Measurements from ENCODE around the gene IMP4.

Gene IMP4

DNA sequence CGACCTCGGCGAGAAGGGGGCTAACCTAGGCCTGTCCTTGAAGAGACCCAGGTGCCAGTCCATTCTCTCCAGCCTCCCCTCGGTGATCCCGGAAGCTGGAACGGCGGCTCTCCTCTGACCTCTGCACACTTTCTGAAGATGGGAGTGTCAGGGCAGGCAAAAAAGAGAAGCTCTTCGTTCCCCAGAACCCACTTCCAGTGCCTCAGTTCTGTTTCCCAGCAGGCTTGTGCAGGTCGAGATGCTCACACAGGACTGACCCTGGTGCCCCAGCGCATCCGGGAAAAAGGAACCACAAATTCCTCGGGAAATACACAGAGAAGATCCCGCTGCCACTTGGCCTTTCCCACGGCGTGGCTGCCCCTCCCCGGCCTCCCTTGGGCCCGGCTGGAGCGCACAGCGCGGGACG, 12.5 kb downstream of the IMP4 start:
- peaks cover 11 to 13% of the 10 kb centered on the region in 2 donors for H3K4me1 Mint-ChIP-seq (ENCODE audit: low read depth in 2 of 2)
- ATAC-seq (replicated peaks) = no peak
- H3K9me3 Mint-ChIP-seq = no peaks in the 10 kb centered on the region
- peak overlapping the region in 1 of 2 donors; percentile 38 for H3K27ac Mint-ChIP-seq
- no peaks in the 10 kb centered on the region for H3K36me3 Mint-ChIP-seq (ENCODE audit: insufficient read depth)
- DNase-seq = no peak
- no peaks in the 10 kb centered on the region for H3K27me3 Mint-ChIP-seq
- peak overlapping the region; percentile 80 for H3K4me3 Mint-ChIP-seq

- peak; percentile 44 to 53 (median 47) for DNase-seq
Measured at GRCh38 chr2:130355578-130356431, 13.1 kb downstream of the IMP4 start, which contains the start of gene PTPN18. PTPN18 (plus strand) TSS chr2:130356056; CDS start chr2:130356108, 52 bp downstream.

DNA sequence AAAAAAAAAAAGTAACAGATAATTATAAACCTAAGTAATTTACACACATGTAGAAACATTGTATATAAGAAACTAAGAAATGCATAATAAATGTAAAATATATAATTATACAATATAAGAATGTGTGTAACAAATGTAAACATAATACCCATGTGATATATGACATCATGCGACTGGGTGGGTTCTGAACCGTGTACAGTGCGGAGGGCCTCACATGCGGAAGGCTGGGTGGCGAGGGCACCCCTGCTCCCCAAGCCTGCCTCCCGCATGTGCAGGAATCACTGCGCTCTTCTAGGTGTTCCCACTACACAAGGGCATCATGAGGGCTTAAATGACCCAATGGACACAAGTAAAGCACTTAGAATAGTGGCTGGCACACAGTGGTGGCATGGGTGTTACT, 15.2 kb downstream of the IMP4 start:
- Mint-ChIP-seq H3K4me3 (no peak overlapping the region), H3K27ac (no peak overlapping the region), H3K27me3 (no peaks in the 10 kb centered on the region), H3K36me3 (ENCODE audit: insufficient read depth) (no peaks in the 10 kb centered on the region), H3K9me3 (no peaks in the 10 kb centered on the region), H3K4me1 (ENCODE audit: low read depth in 2 of 2) (peaks cover 11 to 13% of the 10 kb centered on the region in 2 donors)
- no peak for DNase-seq
- no peak for ATAC-seq (replicated peaks)

More at GRCh38 chr2:130355578-130356431, 13.1 kb downstream of the IMP4 start, which contains the start of gene PTPN18:
- Mint-ChIP-seq H3K4me3 (peak within 1 kb of the TSS; percentile 80), H3K4me1 (ENCODE audit: low read depth in 2 of 2) (peaks cover 11 to 13% of the 10 kb centered on the region in 2 donors), H3K36me3 (ENCODE audit: insufficient read depth) (no peaks in the 10 kb centered on the region), H3K9me3 (no peaks in the 10 kb centered on the region), H3K27me3 (no peaks in the 10 kb centered on the region), H3K27ac (peak within 1 kb of the TSS in 1 of 2 donors; percentile 60)
- ATAC-seq (replicated peaks) = peak; percentile 87

DNA sequence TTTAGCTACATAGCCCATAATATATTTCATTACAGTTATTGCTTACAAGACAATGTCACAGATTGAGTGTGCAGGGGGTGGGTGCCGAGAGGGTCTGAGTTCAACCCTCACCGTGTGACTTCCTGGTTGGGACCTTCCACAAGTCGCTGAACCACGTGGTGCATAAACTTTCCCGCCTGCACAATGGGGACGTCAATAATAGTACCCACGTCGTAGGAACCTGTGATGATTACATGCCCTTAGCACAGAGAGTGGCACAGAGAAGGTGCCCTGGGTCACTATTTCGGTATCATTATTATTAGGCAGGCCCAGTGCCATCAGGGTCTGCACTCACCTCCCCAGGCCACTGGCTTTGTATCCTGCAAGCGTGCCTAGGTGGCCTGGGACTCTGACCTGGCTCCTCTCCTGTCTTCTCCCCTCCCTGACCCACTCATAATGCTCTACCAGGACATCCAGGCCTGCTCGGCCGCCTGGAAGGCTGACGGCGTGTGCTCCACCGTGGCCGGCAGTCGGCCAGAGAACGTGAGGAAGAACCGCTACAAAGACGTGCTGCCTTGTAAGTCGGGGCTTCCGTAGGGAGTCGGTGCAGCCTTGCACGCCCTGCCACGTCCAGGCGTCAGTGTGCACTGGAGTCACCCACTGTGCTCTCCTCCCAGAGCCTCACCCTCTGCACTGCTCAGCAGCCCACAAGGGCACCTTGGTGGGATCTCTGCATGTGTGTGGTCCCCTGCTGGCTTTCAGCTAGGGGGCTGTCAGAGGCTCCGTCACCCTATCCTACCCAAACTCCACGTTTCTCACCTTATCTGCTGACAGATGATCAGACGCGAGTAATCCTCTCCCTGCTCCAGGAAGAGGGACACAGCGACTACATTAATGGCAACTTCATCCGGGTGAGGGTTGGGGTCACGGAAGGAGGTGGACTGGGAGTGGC, 16.0 kb downstream of the IMP4 start:
- no peak for DNase-seq
- H3K4me1 Mint-ChIP-seq (ENCODE audit: low read depth in 2 of 2) = peaks cover 11 to 13% of the 10 kb centered on the region in 2 donors
- H3K27me3 Mint-ChIP-seq = no peaks in the 10 kb centered on the region
- no peaks in the 10 kb centered on the region for H3K9me3 Mint-ChIP-seq
- no peak for ATAC-seq (replicated peaks)
- H3K27ac Mint-ChIP-seq = no peak overlapping the region
- no peak overlapping the region for H3K4me3 Mint-ChIP-seq
- no peaks in the 10 kb centered on the region for H3K36me3 Mint-ChIP-seq (ENCODE audit: insufficient read depth)

DNA sequence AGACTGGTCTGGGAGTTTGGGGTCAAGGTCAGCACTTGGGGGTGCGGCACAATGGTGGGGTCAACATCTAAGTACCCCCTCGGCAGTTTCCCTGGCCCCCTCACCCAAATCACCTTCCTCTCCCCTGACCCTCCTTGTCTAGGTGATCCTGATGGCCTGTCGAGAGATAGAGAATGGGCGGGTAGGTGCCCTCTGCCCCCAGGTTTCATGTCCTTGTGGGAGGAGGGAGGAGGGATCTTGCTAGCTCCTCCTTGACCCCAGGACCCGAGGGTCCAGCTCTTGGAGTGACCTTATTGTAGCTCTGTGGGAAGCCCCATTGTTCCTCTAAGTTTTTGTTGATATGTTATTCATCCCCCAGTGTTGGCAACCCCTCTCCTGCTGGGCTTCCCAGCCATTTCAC, 16.8 kb downstream of the IMP4 start:
- Mint-ChIP-seq H3K9me3 (no peaks in the 10 kb centered on the region), H3K36me3 (ENCODE audit: insufficient read depth) (no peaks in the 10 kb centered on the region), H3K4me3 (no peak overlapping the region), H3K4me1 (ENCODE audit: low read depth in 2 of 2) (peaks cover 11 to 13% of the 10 kb centered on the region in 2 donors), H3K27me3 (no peaks in the 10 kb centered on the region), H3K27ac (no peak overlapping the region)
- no peak for ATAC-seq (replicated peaks)
- no peak for DNase-seq

- DNase-seq = no peak
- Mint-ChIP-seq H3K36me3 (ENCODE audit: insufficient read depth) (no peaks in the 10 kb centered on the region), H3K27ac (no peak overlapping the region), H3K9me3 (no peaks in the 10 kb centered on the region), H3K4me1 (ENCODE audit: low read depth in 2 of 2) (no peaks in the 10 kb centered on the region), H3K27me3 (no peaks in the 10 kb centered on the region), H3K4me3 (no peak overlapping the region)
- no peak for ATAC-seq (replicated peaks)
Measured at GRCh38 chr2:130363479-130363878, 20.8 kb downstream of the IMP4 start.

GRCh38 chr2:130365075-130365474, 22.4 kb downstream of the IMP4 start:
- no peak overlapping the region for H3K4me3 Mint-ChIP-seq
- H3K4me1 Mint-ChIP-seq (ENCODE audit: low read depth in 2 of 2) = peaks cover 6 to 7% of the 10 kb centered on the region in 2 donors
- H3K27ac Mint-ChIP-seq = no peak overlapping the region
- ATAC-seq (replicated peaks) (no peak), DNase-seq (no peak)
- H3K27me3 Mint-ChIP-seq = no peaks in the 10 kb centered on the region
- no peaks in the 10 kb centered on the region for H3K9me3 Mint-ChIP-seq
- H3K36me3 Mint-ChIP-seq (ENCODE audit: insufficient read depth) = no peaks in the 10 kb centered on the region

- Mint-ChIP-seq H3K27ac (no peak overlapping the region), H3K36me3 (ENCODE audit: insufficient read depth) (peaks cover 8% of the 10 kb centered on the region), H3K27me3 (no peaks in the 10 kb centered on the region), H3K9me3 (no peaks in the 10 kb centered on the region), H3K4me3 (no peak overlapping the region), H3K4me1 (ENCODE audit: low read depth in 2 of 2) (peaks cover 14 to 16% of the 10 kb centered on the region in 2 donors)
- ATAC-seq (replicated peaks) (no peak), DNase-seq (no peak)
Measured at GRCh38 chr2:130365963-130366362, 23.3 kb downstream of the IMP4 start.

- no peak overlapping the region for H3K27ac Mint-ChIP-seq
- peaks cover 22 to 23% of the 10 kb centered on the region in 2 donors for H3K4me1 Mint-ChIP-seq (ENCODE audit: low read depth in 2 of 2)
- no peaks in the 10 kb centered on the region for H3K9me3 Mint-ChIP-seq
- no peaks in the 10 kb centered on the region for H3K27me3 Mint-ChIP-seq
- no peak for DNase-seq
- no peak for ATAC-seq (replicated peaks)
- peaks cover 15% of the 10 kb centered on the region for H3K36me3 Mint-ChIP-seq (ENCODE audit: insufficient read depth)
- no peak overlapping the region for H3K4me3 Mint-ChIP-seq
Measured at GRCh38 chr2:130366720-130367119, 24.0 kb downstream of the IMP4 start.

DNA sequence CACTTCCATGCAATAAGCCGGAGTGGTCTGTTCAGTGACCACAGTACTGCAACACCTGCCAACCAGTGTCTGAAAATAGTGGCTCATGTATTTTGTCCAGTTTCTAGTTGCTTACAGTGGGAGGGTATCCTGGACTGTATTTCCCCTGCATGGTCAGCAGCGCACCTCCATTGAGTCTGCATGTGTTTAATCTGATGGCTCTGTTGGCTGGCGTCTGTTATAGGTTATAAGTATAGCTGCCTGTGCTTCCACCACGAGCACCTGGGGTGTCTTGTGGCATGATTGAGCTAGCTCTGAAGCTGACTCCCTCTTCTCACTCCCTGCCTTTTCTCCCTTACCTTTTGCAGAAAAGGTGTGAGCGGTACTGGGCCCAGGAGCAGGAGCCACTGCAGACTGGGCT, 26.1 kb downstream of the IMP4 start:
- DNase-seq (no peak), ATAC-seq (replicated peaks) (no peak)
- H3K4me1 Mint-ChIP-seq (ENCODE audit: low read depth in 2 of 2) = peaks cover 35 to 36% of the 10 kb centered on the region in 2 donors
- H3K36me3 Mint-ChIP-seq (ENCODE audit: insufficient read depth) = peaks cover 18% of the 10 kb centered on the region
- no peak overlapping the region for H3K4me3 Mint-ChIP-seq
- H3K27me3 Mint-ChIP-seq = no peaks in the 10 kb centered on the region
- H3K27ac Mint-ChIP-seq = no peak overlapping the region
- no peaks in the 10 kb centered on the region for H3K9me3 Mint-ChIP-seq

GRCh38 chr2:130369311-130369964, 26.7 kb downstream of the IMP4 start:
- H3K9me3 Mint-ChIP-seq = no peaks in the 10 kb centered on the region
- no peaks in the 10 kb centered on the region for H3K27me3 Mint-ChIP-seq
- peaks cover 39 to 41% of the 10 kb centered on the region in 2 donors for H3K4me1 Mint-ChIP-seq (ENCODE audit: low read depth in 2 of 2)
- H3K4me3 Mint-ChIP-seq = peak overlapping the region; percentile 83 to 88
- peak overlapping the region; percentile 95 to 97 for H3K27ac Mint-ChIP-seq
- ATAC-seq (replicated peaks) (no peak), DNase-seq (no peak)
- H3K36me3 Mint-ChIP-seq (ENCODE audit: insufficient read depth) = peaks cover 25% of the 10 kb centered on the region

DNA sequence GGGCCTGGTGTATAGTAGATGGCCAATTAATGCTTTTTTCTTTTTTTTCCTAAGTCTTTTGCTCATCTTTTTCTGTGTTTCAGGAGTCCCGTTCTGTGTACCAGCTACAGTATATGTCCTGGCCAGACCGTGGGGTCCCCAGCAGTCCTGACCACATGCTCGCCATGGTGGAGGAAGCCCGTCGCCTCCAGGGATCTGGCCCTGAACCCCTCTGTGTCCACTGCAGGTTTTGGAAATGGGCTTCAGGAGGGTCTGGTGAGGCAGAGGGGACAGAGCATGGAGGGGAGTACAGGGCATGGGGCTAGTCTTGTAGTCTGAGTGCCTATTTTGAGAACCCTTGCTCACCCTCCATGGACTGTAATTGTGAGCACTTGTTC, 27.3 kb downstream of the IMP4 start:
- Mint-ChIP-seq H3K4me1 (ENCODE audit: low read depth in 2 of 2) (peaks cover 43 to 46% of the 10 kb centered on the region in 2 donors), H3K36me3 (ENCODE audit: insufficient read depth) (peaks cover 28% of the 10 kb centered on the region), H3K27ac (peak overlapping the region; percentile 95 to 97), H3K27me3 (no peaks in the 10 kb centered on the region), H3K9me3 (no peaks in the 10 kb centered on the region), H3K4me3 (peak overlapping the region; percentile 83 to 88)
- no peak for ATAC-seq (replicated peaks)
- no peak for DNase-seq

DNA sequence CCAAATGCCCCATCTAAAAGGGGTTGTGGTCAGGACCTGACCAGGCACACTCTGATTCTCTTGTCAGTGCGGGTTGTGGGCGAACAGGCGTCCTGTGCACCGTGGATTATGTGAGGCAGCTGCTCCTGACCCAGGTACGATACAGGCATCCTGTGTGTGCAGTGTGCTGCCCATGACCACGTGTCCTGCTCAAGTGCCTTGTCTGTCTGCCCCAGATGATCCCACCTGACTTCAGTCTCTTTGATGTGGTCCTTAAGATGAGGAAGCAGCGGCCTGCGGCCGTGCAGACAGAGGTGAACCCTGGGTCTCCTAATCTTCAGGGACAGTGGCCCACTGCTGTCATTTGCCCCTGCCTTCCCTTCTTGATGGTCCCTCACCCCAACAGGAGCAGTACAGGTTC, 27.8 kb downstream of the IMP4 start:
- Mint-ChIP-seq H3K36me3 (ENCODE audit: insufficient read depth) (peaks cover 32% of the 10 kb centered on the region), H3K27ac (peak overlapping the region; percentile 95 to 97), H3K27me3 (no peaks in the 10 kb centered on the region), H3K4me1 (ENCODE audit: low read depth in 2 of 2) (peaks cover 49 to 50% of the 10 kb centered on the region in 2 donors), H3K4me3 (peak overlapping the region; percentile 83 to 88), H3K9me3 (no peaks in the 10 kb centered on the region)
- DNase-seq = peak; percentile 36 to 56 (median 44)
- ATAC-seq (replicated peaks) = peak; percentile 72

All from effector memory CD8-positive, alpha-beta T cell (primary cell).